GM12873 (cell line): ENCODE results near the gene TMPRSS7.

Experiments used
- CTCF ChIP-seq: IDR thresholded peaks from 2 replicates; pipeline ENCODE4 v1.5.1; 2012; ENCODE audit warnings: low read depth, mild to moderate bottlenecking, moderate library complexity, low read length, control low read depth; ENCODE audit not compliant: insufficient read depth; ENCODE audit errors: missing control alignments

The TMPRSS7 gene

GRCh38 chr3:112047264-112047663 lies 12.7 kb downstream of the TMPRSS7 start:
- TF ChIP-seq CTCF: no peak

- no peak for TF ChIP-seq CTCF
These were observed 14.4 kb downstream of the TMPRSS7 start for GRCh38 chr3:112048911-112049310.

GRCh38 chr3:112053229-112053628 lies 18.7 kb downstream of the TMPRSS7 start:
- no peak for TF ChIP-seq CTCF

- no peak for TF ChIP-seq CTCF
These were observed 22.0 kb downstream of the TMPRSS7 start for GRCh38 chr3:112056451-112056929.

GRCh38 chr3:112059497-112059896 lies 25.0 kb downstream of the TMPRSS7 start:
- no peak for TF ChIP-seq CTCF

GRCh38 chr3:112061152-112061551 lies 26.6 kb downstream of the TMPRSS7 start:
- TF ChIP-seq CTCF: no peak

- no peak for TF ChIP-seq CTCF
These were observed 39.5 kb downstream of the TMPRSS7 start for GRCh38 chr3:112074006-112074405.
